KMS-11 (cell line): ENCODE results near the gene MED1.

Experiments used
- H2AFZ ChIP-seq: fragments of 200-600 bp; sonication (generic); 2 replicates; pipeline ENCODE4 v1.6.1; 2016; ENCODE audit warnings: antibody characterized with exemption, mixed run types, low read depth
- H3K27ac ChIP-seq: fragments of 200-600 bp; sonication (generic); 2 replicates; pipeline ENCODE4 v1.6.1; 2016; ENCODE audit warnings: mild to moderate bottlenecking, mixed run types
- H3K27me3 ChIP-seq: fragments of 200-600 bp; sonication (generic); 2 replicates; pipeline ENCODE4 v1.6.1; 2017; ENCODE audit warnings: mild to moderate bottlenecking, low read depth, mixed run types, moderate library complexity; ENCODE audit not compliant: insufficient read depth
- H3K36me3 ChIP-seq: fragments of 200-600 bp; sonication (generic); 2 replicates; pipeline ENCODE4 v1.6.1; 2017; ENCODE audit warnings: mild to moderate bottlenecking, mixed run types; ENCODE audit not compliant: insufficient read depth
- H3K4me1 ChIP-seq: fragments of 200-600 bp; sonication (generic); 2 replicates; pipeline ENCODE4 v1.6.1; 2016; ENCODE audit warnings: mild to moderate bottlenecking, low read depth, mixed run types; ENCODE audit not compliant: poor library complexity, severe bottlenecking
- H3K4me2 ChIP-seq: fragments of 200-600 bp; sonication (generic); 2 replicates; pipeline ENCODE4 v1.7.0; 2016; ENCODE audit warnings: mild to moderate bottlenecking, mixed run types
- H3K4me3 ChIP-seq: fragments of 200-600 bp; sonication (generic); IDR thresholded peaks from 2 replicates; pipeline ENCODE4 v1.6.1; 2017; ENCODE audit warnings: low read depth, low read length, mixed read lengths; ENCODE audit not compliant: insufficient read depth
- H3K79me2 ChIP-seq: fragments of 200-600 bp; sonication (generic); 2 replicates; pipeline ENCODE4 v1.6.1; 2016; ENCODE audit warnings: low read depth, mixed run types; ENCODE audit not compliant: insufficient read depth
- H3K9ac ChIP-seq: fragments of 200-600 bp; sonication (generic); 2 replicates; pipeline ENCODE4 v1.6.1; 2016; ENCODE audit warnings: mild to moderate bottlenecking, mixed run types
- H4K20me1 ChIP-seq: fragments of 200-600 bp; sonication (generic); 2 replicates; pipeline ENCODE4 v1.6.1; 2016; ENCODE audit warnings: mild to moderate bottlenecking, mixed run types; ENCODE audit not compliant: insufficient read depth
- TF ChIP-seq, protein P1 (sequence below): fragments of 200-600 bp; sonication (generic); conservative IDR thresholded peaks from 2 replicates; pipeline ENCODE4 v1.6.1; 2017; ENCODE audit warnings: low read depth, mild to moderate bottlenecking, antibody characterized with exemption, low read length, moderate library complexity, mixed read lengths

Gene MED1

DNA sequence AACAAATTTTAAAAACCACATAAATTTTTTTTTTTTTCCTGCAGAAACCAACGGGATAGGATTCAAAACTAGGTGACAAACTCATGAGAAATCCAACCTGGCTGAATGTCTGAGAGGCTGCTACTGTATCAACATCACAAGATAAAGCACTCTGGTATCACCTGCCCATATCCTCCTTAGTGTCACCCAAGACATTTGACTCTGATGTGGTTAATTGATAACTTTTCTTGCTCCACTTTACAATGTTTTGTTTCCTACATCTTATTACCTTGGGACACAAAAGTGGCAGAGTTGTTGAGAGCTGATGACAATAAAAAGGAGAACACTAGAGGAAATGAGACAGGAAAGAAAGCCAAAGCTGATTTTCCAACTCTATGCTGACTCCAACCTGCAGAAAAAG lies 45.6 kb downstream of the MED1 start:
- Histone ChIP-seq H3K4me2 (no peak overlapping the region), H3K27ac (no peak overlapping the region), H3K4me1 (peaks cover 7% of the 10 kb centered on the region), H3K27me3 (no peaks in the 10 kb centered on the region), H3K79me2 (no peaks in the 10 kb centered on the region), H3K9ac (no peak overlapping the region), H2AFZ (no peak overlapping the region), H3K36me3 (peaks cover 5% of the 10 kb centered on the region; the same call in 1 of the 2 replicates), H3K4me3 (no peak overlapping the region), H4K20me1 (no peaks in the 10 kb centered on the region)
- TF ChIP-seq, protein P1, sequence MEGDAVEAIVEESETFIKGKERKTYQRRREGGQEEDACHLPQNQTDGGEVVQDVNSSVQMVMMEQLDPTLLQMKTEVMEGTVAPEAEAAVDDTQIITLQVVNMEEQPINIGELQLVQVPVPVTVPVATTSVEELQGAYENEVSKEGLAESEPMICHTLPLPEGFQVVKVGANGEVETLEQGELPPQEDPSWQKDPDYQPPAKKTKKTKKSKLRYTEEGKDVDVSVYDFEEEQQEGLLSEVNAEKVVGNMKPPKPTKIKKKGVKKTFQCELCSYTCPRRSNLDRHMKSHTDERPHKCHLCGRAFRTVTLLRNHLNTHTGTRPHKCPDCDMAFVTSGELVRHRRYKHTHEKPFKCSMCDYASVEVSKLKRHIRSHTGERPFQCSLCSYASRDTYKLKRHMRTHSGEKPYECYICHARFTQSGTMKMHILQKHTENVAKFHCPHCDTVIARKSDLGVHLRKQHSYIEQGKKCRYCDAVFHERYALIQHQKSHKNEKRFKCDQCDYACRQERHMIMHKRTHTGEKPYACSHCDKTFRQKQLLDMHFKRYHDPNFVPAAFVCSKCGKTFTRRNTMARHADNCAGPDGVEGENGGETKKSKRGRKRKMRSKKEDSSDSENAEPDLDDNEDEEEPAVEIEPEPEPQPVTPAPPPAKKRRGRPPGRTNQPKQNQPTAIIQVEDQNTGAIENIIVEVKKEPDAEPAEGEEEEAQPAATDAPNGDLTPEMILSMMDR, result no peak

DNA sequence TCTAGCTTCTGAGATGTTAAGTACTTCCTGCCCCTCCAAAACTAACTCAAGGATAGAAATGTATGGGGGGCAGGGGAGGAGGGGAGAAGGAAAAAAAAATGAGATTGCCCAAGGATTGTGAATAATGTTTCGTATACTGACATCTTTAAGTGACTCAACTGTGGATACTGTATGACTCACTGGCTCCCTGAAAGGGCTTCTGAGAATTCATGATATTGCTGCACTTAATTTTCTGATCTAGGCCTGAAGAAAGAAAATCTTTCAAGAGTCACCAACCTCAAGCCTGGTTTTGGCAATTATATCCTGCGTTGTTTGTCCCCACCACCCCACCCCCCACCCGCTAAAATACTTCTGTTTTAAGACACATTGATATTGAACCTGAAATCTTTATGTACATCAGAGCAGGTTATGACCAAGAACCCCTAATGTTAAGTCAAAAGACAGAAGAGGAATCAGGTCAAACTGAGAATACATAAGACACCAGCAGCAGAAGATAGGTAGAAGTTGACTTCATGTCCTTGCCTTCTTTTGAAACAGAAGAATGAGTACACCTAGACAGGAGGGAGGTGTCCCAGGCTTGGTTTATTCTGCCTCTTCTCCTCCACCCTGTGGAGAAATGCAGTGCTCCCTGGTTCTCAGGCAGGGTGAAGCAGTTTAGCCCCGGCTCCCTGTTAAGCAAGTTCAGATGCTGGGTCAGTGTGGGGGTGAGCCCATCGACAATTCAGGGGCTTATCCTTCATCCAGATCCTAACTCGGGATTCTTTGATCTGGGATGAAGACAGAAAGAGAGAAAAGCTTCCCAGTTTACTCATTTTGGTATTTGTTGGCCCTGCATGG lies 46.3 kb downstream of the MED1 start:
- no peak overlapping the region for H3K4me2 ChIP-seq
- TF ChIP-seq, protein P1, result no peak
- no peak overlapping the region for H3K27ac ChIP-seq
- no peak overlapping the region for H2AFZ ChIP-seq
- no peaks in the 10 kb centered on the region; the same call in 1 of the 2 replicates for H3K36me3 ChIP-seq
- H3K4me3 ChIP-seq, result no peak overlapping the region
- no peak overlapping the region for H3K9ac ChIP-seq
- H3K4me1 ChIP-seq, result peaks cover 14% of the 10 kb centered on the region
- no peaks in the 10 kb centered on the region for H4K20me1 ChIP-seq
- H3K27me3 ChIP-seq, result no peaks in the 10 kb centered on the region
- no peaks in the 10 kb centered on the region for H3K79me2 ChIP-seq

DNA sequence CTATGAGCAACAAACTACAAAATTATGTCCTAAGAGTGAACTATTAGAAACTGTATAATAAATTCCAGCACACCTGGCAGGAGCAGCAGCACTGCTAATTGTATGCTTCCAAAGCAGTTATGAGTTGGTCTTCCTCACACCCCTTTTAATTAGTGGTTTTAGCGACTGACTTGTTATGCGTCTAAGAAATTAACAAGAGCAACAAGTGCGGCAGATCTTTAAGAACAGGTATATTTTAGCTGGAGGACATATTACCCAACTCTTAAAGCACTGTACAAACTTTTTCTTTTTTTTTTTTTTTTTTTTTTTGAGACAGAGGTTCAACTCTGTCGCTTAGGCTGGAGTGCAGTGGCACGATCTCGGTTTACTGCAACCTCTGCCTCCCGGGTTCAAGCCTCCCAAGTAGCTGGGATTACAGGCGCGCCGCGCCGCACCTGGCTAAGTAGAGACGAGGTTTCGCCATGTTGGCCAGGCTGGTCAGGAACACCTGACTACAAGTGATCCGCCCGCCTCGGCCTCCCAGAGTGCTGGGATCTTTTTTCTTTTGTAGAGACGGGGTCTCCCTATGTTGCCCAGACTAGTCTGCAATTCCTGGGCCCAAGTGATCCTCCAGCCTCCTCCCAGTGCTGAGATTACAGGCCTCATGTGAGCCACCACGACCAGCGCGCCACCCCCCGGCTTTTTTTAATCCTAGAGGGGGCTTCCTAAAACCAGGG lies 48.0 kb downstream of the MED1 start:
- Histone ChIP-seq H3K4me2 (peak overlapping the region; percentile 52), H3K4me1 (peaks cover 15% of the 10 kb centered on the region), H3K36me3 (no peaks in the 10 kb centered on the region; the same call in 1 of the 2 replicates), H2AFZ (no peak overlapping the region), H3K79me2 (peaks cover 6% of the 10 kb centered on the region; the same call in 1 of the 2 replicates), H3K4me3 (no peak overlapping the region), H3K27ac (no peak overlapping the region), H3K9ac (no peak overlapping the region), H4K20me1 (no peaks in the 10 kb centered on the region), H3K27me3 (no peaks in the 10 kb centered on the region)
- TF ChIP-seq, protein P1, result no peak

DNA sequence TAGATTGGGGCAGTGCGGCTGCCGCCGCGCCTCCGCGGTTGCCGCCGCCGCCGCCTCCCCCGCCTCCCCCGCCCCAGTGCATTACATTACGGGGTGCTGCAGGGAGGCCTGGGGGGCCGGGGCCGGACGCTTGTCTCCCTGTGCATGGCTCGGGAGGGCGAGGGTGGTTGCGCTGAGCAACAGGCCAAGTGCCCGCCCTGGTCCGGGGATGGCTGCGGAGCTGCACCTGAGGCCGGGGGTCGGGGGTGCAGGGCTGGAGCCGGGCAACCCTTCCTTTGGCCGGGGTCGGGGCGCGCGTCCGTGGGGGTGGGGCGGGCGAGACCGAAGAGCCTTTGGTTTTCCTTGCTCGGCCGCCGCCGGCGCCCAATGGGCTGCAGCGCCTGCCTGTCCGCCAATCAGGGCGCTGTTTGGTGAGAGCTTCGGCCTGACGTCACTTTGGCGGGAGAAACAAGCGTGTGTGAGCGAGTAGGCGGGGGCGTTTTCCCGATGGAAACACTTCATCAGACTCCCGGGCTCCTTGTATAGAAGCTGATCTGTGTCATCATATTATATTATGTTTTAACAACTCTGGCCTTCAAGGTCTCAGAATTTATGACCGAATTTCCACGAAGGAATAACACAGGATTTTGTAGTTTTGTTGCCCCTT lies 48.7 kb downstream of the MED1 start:
- peaks cover 15% of the 10 kb centered on the region for H3K4me1 ChIP-seq
- peaks cover 6% of the 10 kb centered on the region; the same call in 1 of the 2 replicates for H3K79me2 ChIP-seq
- H3K9ac ChIP-seq, result peak overlapping the region; percentile 59; the same call in 1 of the 2 replicates
- H4K20me1 ChIP-seq, result no peaks in the 10 kb centered on the region
- TF ChIP-seq, protein P1, result no peak; the same call in 1 of the 2 replicates
- peak overlapping the region; percentile 47; the same call in 1 of the 2 replicates for H3K27ac ChIP-seq
- H3K36me3 ChIP-seq, result no peaks in the 10 kb centered on the region
- no peaks in the 10 kb centered on the region for H3K27me3 ChIP-seq
- H2AFZ ChIP-seq, result peak overlapping the region; percentile 90
- H3K4me2 ChIP-seq, result peak overlapping the region; percentile 52
- H3K4me3 ChIP-seq, result no peak overlapping the region
